Measurements from ENCODE around the gene ZNF581.

Gene ZNF581

DNA sequence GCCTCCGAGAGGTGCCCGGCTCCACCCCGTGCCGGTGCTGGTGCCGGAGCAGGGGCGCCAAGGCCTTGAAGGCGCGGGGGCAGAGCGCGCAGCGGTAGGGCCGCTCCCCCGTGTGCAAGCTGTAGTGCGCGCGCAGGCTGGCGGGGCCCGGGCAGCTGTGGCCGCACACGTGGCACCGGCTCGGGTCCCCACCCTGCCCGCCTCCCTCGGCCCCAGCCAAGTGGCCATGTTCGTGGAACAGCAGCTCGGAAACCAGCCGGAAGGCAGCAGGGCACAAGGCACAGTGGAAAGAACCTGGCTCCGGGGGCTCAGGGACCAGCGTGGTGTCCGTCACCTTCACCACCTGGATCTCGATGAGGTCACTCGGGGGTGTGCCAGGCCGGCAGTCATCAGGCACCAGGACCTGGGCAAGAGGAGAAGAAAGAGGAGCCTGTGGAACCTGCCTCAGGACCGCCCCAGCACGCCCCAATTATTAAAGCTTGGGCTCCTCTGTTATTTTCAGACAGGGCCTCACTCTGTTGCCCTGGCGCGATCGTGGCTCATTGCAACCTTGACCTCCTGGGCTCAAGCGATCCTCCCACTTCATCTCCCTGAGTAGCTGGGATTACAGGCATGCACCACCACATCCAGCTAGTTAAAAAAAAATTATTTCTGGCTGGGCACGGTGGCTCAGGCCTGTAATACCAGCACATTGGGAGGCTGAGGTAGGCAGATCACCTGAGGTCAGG lies 21.0 kb upstream of the ZNF581 start:
- no peak for TF ChIP-seq BHLHE40 (IDR thresholded peaks at IDR 0.05; ENCODE audit: borderline replicate concordance)
- TF ChIP-seq HDGF (IDR thresholded peaks at IDR 0.05; ENCODE audit: borderline replicate concordance) = no peak
- no peak for TF ChIP-seq FOXK2 (IDR thresholded peaks at IDR 0.05)
- TF ChIP-seq SP1 (IDR thresholded peaks at IDR 0.05) = no peak
- no peak for TF ChIP-seq L3MBTL2 (conservative IDR thresholded peaks at IDR 0.05)
- TF ChIP-seq TARDBP (IDR thresholded peaks at IDR 0.05) = no peak
- no peak for TF ChIP-seq ELF4 (IDR thresholded peaks at IDR 0.05)
- TF ChIP-seq NFRKB (IDR thresholded peaks at IDR 0.05) = no peak
- DNase-seq (ENCODE audit: extremely low spot score) = no peak
- POLR2A ChIA-PET = no interaction called here
- CTCF ChIA-PET = no interaction called here

DNA sequence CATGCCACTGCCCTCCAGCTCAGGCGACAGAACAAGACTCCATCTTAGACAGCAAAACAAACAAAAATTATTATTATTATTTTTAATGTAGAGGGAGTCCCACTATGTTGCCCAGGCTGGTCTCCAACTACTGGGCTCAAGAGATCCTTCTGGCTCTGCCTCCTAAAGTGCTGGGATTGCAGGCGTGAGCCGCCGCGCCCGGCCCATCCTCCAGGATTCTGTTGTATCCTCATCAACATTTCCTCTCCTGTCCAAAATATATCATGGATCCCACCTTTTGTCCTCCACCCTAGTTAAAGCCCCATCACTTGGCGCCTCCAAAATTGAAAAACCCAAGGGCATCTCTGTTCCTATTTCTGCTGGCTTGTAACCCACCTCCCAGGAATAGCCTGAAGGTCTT lies 20.3 kb upstream of the ZNF581 start:
- POLR2A ChIA-PET = interaction anchor here (1.2 to 2.9 kb wide), 3 partner anchors 9 to 18 kb away, joined by 3 to 24 read pairs (median 12); partner anchors contain the start of gene ZNF865

DNA sequence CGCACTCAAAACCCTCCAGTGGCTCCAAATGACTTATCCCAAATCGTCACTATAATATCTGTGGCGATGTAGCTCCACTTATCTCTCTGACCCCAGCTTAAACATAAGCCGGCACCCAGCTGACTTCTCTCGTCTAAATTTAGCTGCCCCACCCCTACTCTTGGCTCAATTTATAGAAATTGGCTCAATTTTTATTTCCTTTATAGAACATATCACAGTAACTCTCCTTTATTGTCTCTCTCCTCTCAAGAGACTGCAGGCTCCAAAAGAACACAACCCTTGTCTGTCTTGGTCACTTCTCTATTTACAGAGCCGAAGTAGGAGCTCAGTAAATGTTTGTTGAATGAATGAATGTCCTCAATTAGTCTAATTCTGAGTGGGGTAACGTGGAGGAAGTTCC lies 19.9 kb upstream of the ZNF581 start:
- TF ChIP-seq ARNT (IDR thresholded peaks at IDR 0.05) (no peak), BHLHE40 (IDR thresholded peaks at IDR 0.05; ENCODE audit: borderline replicate concordance) (no peak), FOXM1 (IDR thresholded peaks at IDR 0.05; ENCODE audit: borderline replicate concordance) (no peak), ZNF384 (IDR thresholded peaks at IDR 0.05) (no peak), FOXK2 (IDR thresholded peaks at IDR 0.05) (no peak), HDGF (IDR thresholded peaks at IDR 0.05; ENCODE audit: borderline replicate concordance) (no peak), FOXA1 (IDR thresholded peaks at IDR 0.05) (no peak), SUZ12 (IDR thresholded peaks at IDR 0.05) (no peak), NFRKB (IDR thresholded peaks at IDR 0.05) (no peak)
- TF ChIP-seq, protein P1, sequence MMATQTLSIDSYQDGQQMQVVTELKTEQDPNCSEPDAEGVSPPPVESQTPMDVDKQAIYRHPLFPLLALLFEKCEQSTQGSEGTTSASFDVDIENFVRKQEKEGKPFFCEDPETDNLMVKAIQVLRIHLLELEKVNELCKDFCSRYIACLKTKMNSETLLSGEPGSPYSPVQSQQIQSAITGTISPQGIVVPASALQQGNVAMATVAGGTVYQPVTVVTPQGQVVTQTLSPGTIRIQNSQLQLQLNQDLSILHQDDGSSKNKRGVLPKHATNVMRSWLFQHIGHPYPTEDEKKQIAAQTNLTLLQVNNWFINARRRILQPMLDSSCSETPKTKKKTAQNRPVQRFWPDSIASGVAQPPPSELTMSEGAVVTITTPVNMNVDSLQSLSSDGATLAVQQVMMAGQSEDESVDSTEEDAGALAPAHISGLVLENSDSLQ (IDR thresholded peaks at IDR 0.05) = no peak
- DNase-seq (ENCODE audit: extremely low spot score) = no peak
- ChIA-PET CTCF (interaction anchor here (0.6 kb wide), 1 partner anchor 85 kb away, joined by 3 read pairs; no protein-coding TSS in a partner anchor), POLR2A (interaction anchor here (0.5 to 2.9 kb wide), 5 partner anchors 9 to 25 kb away, joined by 3 to 24 read pairs (median 10); partner anchors contain the start of genes FIZ1 and ZNF865)

More for the DNA sequence above, 20.3 kb upstream of the ZNF581 start:
- DNase-seq (ENCODE audit: extremely low spot score) = no peak
- CTCF ChIA-PET = no interaction called here
- TF ChIP-seq, protein P1 (IDR thresholded peaks at IDR 0.05) = no peak
- TF ChIP-seq ELF4 (IDR thresholded peaks at IDR 0.05) (no peak), ZNF384 (IDR thresholded peaks at IDR 0.05) (no peak)

DNA sequence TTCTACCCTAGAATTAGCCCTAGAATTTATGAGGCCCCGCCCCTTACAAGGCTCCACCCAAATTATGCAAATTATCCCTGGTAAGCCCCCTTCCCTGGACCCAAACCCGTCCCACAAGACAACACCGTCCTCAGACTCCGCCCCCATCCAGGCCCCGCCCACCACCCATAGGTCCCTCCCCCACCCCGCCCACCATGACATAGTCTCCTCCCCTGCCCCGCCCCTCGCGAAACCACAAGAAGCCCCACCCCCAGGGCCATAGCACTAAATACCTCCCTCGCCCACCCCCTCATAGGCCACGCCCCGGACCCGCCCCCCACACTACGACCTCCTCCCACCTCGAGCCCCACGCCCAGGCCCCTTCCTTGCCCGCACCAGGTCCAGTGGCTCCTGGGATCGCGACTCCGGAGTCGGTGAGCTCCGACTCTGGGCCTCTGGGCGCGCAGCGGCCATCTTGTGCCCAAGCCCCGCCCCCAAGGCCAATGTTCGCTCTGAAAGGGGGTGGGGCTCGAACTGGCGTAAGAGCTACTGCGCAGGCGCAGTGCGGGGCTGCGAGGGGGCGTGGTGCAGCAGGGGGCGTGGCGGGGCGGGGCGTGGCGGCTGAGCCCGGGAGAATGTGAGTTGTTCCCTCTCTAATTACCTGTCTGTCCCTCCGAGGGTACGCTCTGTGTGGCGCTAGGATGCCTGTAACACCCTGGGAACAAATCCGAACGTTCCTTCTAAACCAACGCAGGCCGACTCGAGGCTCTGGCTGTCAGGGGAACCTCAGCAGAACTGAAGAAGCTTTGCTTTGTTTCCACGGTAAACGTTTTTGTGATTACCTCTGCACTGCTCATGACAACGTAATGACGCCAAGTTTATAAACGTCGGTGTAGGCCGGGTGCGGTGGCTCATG lies 19.1 kb upstream of the ZNF581 start, which contains the start of gene ZNF784:
Gene ZNF784 (minus strand): TSS at position 458 of the 895 bp plus-strand sequence. CDS start 5 bp downstream, at position 453.
- POLR2A ChIA-PET = interaction anchor here (0.5 to 2.9 kb wide), 14 partner anchors 8 to 507 kb away, joined by 3 to 24 read pairs (median 4); partner anchors contain the start of genes FIZ1, UBE2S, ZNF524 and ZNF628
- TF ChIP-seq CTBP1 (IDR thresholded peaks at IDR 0.05; ENCODE audit: borderline replicate concordance) = no peak
- TF ChIP-seq LEF1 (IDR thresholded peaks at IDR 0.05; ENCODE audit: borderline replicate concordance) = no peak
- no peak for TF ChIP-seq NFRKB (IDR thresholded peaks at IDR 0.05)
- TF ChIP-seq, protein P1 (IDR thresholded peaks at IDR 0.05) = no peak
- TF ChIP-seq ARNT (IDR thresholded peaks at IDR 0.05) = no peak
- no peak for TF ChIP-seq HDGF (IDR thresholded peaks at IDR 0.05; ENCODE audit: borderline replicate concordance)
- TF ChIP-seq SUZ12 (IDR thresholded peaks at IDR 0.05) = no peak
- TF ChIP-seq ELF4 (IDR thresholded peaks at IDR 0.05) = no peak
- no peak for TF ChIP-seq FOXK2 (IDR thresholded peaks at IDR 0.05)
- TF ChIP-seq SP1 (IDR thresholded peaks at IDR 0.05) = peak; percentile 98
- TF ChIP-seq ZNF384 (IDR thresholded peaks at IDR 0.05) = no peak
- no peak for TF ChIP-seq TARDBP (IDR thresholded peaks at IDR 0.05)
- TF ChIP-seq FOXM1 (IDR thresholded peaks at IDR 0.05; ENCODE audit: borderline replicate concordance) = no peak
- TF ChIP-seq BHLHE40 (IDR thresholded peaks at IDR 0.05; ENCODE audit: borderline replicate concordance) = no peak
- TF ChIP-seq L3MBTL2 (conservative IDR thresholded peaks at IDR 0.05) = peak; percentile 42; the same call in 1 of the 2 replicates
- peak; percentile 94 for DNase-seq (ENCODE audit: extremely low spot score)
- CTCF ChIA-PET = interaction anchor here (0.6 to 1.1 kb wide), 3 partner anchors 18 to 465 kb away, joined by 3 to 5 read pairs (median 3); partner anchors contain the start of gene ZNF865

DNA sequence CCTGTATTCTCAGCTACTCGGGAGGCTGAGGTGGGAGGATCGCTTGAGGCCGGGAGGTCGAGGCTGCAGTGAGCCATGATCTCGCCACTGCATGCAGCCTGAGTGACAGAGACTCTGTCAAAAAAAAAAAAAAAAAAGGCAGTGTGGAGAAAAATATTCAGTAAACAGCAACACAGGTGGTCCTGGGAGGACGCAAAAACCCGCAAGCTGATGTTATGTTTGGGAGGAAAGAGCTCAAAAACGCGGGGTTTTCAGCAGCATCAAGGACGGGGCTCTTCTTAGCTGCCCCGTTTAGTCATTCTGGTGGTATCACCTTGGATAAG lies 18.5 kb upstream of the ZNF581 start:
- TF ChIP-seq, protein P1 (IDR thresholded peaks at IDR 0.05) = peak; percentile 62; the same call in 1 of the 2 replicates
- TF ChIP-seq ZNF384 (IDR thresholded peaks at IDR 0.05) (peak; percentile 69; the same call in 1 of the 2 replicates), BHLHE40 (IDR thresholded peaks at IDR 0.05; ENCODE audit: borderline replicate concordance) (no peak)
- ChIA-PET POLR2A (interaction anchor here (0.5 to 2.9 kb wide), 12 partner anchors 8 to 507 kb away, joined by 3 to 24 read pairs (median 5); partner anchors contain the start of genes FIZ1, UBE2S, ZNF524 and ZNF628), CTCF (interaction anchor here (0.6 to 1.1 kb wide), 5 partner anchors 15 to 466 kb away, joined by 3 to 5 read pairs (median 3); partner anchors contain the start of gene ZNF865)
- no peak for DNase-seq (ENCODE audit: extremely low spot score)

Measured in HEK293T (cell line).